HG02840 (cell line): ENCODE measurements around the gene CTSD.

Source experiments
- ATAC-seq: cut with Tn5 transposase; IDR thresholded peaks from one replicate; pipeline ENCODE4 v1.9.1; 2021; ENCODE audit warnings: mild to moderate bottlenecking, moderate library complexity, moderate number of reproducible peaks; ENCODE audit not compliant: unreplicated experiment, low FRiP score

The CTSD gene

DNA sequence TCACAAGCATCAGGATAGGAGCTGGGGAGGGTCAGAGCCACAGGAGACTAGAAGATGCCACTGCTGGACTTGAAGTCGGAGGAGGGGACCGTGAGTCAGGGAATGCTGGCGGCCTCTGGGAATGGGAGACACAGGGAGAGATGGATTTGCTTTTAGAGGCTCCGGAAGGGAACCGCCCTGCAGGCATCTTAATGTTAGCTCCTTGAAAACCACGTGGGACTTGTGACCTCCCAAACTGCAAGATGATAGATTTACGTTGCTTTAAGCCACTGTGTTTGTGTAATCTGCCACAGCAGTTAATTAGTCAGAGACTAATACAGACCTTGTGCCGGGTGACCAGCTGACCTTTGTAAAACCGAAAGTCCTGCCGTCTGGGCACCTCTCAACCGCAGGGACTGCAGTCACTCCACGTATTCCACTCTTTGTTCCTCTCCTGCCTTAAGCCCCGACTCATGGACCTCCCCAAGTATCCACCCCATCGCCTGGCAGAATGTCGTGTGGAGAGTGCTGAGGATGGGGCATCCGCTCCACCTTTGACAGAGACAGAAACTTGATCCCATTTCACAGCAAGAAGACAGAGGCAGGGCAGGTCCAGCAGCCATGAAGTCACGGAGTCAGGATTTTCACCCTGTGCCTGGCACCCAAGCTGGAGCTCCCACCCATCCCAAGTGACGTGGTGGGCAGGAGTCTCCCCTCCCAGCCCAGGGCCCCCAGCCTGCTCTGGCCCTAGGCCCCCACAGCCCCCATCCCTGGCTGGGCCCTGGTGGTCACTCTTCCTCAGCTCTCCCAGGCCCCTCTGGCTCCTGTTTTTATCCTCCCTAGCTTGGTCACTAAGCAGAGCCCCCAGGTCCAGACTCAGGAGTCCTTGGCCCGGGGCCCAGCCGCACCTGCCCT lies 19.4 kb upstream of the CTSD start:
- ATAC-seq, result no peak

DNA sequence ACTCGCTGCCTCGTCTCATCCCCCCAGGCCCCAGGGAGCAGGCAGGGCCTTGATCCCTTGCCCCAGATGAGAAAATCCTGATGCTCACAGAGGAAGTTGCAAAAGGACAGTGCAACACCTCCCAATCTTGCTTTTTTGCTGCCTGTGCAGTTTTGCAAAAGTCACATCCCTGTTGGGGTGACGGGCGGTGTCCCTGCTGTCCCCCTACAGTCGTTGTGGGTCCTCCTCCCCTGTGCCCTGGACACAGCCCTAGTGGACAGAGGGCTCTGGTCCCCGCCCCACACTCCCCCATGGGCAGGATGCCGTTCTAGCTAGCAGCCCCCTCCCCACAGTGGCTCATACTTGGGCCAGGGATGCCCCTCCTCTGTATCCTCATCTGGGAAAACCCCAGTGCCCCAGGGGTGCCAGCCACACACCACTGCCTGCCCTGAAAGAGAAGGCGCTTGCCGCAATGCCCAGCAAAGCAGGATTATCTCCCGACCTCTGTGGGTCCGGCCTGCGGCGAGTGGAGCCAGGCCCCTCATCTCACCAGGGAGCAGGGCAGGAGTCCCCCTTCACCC lies 18.4 kb upstream of the CTSD start:
- no peak for ATAC-seq

DNA sequence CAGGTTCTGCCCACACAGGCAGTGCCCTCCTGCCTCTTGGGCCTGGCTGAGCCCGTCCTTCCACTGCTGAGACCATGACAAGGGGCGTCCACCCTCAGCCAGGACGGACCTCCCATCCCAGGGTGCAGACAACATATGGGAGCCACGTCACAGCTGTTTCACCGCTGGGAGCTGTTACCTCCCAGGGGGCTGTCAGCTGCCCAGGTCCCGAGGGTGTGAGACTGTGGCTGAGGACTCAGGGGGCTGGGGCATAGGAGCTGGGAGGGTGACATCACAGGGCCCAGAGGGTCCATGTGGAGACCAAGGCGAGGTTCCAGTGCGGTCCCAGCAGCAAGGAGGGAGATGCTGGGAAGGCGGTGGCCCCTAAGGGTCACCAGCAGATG lies 17.9 kb upstream of the CTSD start:
- ATAC-seq, result no peak

DNA sequence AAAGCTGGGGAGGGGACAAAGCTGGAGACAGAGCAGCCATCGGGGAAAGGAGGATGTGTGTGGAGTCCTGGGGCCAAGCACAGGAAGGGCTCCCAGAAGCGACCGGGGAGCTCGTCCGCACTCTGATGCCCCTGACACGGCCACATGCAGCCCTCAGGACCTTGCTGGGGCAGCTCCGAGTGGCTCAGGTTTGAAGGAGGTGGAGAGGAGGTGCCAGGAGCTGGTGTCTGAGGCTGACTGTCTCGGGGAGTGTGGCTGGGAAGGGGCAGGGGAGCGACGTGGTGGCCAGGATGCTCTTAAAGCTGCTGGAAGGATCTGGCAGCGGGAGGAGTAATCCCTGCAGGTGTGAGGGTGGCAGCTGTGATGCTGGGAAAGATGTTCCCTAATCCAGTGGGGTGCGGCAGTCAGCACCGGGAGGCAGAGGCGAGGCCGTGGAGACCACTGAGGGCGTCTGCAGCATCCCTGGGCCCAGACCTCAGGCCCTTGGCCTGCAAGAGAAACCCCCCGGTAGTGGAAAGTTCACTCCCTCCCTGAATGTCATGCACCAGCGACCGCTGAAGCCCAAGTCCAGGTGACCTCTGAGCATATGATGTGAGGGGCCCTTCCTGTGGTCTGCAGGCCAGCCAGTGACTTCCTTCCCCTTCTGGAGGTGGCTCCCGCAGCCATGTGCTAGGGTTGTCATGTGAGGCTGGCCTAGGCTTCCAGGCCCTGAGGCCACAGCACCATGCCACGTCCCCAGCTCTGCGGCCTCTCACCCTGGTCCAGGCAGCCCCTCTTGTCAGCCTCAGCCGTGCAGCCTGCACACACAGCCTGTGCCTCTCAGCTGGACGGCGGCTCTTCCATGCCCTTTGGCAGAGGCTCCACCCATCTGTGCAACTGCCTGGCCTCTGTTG lies 17.2 kb upstream of the CTSD start:
- no peak for ATAC-seq

DNA sequence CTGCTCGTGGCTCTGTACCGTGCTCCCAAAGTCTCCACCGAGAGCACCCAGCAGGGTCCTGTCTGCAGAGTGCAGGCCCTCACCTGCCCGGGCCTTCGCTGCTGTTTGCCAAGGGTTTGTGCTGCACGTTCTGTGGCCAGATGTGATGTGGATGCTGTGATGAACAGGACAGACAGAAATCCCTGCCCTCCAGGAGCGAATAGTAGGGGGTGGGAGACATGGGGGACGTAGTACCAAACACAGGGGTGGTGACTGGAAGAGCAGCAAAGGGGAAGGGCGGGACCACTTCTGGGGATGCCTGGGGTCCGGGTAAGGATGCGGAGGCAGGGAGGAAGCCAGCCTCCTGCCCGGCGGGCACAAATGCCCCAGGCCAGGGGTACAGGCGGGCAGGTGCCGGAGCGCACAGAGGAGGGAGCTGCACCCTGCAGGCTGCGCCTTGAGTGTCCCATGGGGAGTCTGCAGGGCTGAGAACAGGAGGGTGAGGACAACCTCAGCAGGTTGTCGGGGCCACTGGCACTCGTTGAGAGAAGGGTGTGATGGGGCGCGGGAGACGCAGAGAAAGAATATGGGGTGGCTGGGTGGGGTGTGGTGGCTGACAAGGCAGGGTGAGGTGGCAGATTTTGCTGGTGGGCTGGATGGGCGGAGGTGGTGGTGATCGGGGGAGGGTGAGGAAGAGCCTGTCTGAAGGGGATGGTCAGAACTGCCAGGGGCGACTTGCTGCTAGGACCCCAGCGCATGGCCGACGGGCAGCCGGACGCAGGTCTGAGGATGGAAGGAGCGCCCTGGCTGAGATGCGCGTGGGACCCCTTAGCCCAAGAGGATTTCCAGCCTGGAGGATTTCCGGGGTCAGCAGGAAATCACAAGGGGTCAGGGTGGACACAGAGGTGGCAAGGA lies 16.3 kb upstream of the CTSD start:
- ATAC-seq, result no peak

DNA sequence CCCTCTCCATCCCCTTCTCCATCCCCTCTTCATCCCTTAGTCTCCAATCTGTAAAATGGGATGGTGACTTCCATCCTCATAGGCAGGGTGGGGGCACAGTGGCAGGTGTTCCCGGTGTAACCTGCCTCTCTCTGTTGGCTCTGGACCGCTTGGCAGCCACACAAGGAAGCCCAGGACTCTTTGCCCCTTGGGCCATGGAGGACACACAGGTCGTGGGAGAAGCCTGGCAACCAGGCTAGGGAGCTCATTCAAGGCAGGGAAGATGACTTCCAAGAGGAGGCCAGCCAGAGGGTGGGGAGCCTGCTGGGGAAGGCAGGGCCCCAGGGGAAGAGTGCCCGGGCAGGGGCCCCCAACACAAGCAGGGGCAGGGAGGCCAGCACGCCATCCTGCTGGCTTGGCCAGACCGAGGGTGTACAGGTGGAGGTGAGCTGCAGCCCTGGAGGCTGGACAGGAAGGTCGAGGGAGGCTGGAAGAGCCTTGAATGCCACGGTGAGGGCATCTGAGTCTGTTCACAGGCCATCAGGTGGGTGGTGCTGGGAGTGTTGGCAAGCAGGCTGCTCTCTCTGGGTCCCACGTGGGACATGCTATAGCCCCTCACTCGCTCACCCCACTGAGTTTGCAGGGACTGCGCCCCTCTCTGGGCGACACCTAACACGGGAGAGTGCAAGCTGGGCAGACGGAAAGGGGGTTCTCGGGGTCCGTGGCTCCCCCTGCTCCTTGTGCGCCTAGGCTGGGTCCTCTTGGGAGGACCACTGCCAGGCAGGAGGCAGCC lies 15.5 kb upstream of the CTSD start:
- ATAC-seq, result no peak

DNA sequence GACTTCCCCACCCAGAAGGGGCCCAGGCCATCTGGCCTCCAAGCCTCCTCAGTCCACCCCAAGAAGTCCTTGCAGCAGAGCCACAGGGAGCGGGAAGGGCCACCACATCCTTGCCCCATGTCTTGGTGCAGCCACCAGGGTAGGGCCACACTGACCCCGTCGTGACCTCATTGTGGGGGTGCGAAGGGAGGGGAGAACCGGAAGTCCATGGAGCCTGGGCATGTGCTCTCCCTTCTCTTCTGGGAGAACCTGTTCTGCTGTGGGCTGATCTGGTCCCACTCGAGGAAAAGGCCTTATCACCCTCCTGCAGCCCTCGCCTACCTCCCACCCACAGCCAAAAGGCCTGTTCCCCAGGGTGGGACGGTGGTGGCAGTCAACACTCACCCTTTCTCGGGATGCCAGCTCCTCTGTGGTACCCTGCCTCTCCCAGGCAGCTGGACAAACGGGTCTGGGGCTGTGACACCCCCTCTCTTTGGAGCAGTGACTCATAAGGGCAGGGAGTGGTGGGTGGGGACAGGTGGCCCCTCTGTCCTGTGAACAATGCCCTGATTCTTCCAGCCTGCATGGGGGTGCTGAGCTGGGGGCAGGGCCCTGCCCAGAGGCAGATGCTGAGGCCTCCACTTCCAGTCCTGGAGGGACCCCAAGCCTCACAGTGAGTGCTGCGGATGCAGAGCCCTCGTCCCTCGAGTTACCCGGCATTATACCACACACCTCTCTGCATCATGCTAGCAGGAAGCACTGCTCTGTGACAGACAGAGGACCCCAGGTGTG lies 14.6 kb upstream of the CTSD start:
- no peak for ATAC-seq

DNA sequence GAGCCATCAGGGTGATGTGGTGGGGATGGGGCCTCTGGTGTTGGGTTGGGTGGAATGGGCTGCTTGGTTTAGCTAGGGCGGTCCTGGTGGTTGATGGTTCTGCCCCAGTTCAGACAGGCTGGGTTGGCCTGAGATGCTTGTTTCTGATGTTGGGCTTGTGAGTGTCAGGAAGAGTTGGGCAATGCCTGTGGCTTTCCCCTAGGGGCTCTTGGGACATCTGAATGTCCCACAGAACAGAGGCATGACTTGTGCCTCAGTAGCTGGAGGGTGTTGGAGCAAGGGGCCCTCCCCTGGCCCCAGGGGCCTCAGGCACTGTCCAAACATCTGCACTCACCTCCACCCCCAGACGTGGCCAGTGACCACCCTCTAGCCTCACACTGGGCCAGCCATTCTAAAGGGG lies 14.0 kb upstream of the CTSD start:
- ATAC-seq, result no peak

DNA sequence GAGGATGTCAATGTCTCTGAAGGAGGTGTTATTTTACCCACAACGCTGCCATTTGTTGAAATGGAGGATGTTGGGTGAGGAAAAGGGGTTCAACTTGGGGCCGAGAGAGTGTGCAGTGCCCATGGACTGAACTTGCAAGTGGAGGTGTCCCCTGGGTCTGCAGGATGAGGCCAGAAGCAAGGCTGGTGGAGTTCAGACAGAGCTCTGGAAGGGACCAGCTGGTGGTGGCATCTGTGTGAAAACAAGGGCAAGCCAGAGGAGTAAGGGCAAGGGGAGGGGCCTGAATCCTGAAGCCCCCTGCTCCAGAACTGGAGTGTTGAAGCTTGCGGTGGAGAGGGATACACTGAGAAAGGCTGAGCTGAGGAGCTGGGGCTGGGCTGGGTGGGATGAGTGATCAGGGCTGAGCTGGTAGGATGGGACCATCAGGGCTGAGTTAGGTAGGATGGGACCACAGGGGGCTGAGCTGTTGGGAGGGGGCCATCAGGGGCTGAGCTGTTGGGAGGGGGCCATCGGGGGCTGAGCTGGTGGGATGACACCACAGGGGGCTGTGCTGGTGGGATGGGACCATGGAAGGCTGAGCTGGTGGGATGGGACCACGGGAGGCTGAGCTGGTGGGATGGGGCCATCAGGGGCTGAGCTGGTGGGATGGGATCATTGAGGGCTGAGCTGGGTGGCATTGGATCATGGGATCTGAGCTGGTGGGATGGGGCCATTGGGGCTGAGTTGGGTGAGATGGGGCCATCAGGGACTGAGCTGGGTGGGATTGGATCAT lies 13.4 kb upstream of the CTSD start:
- ATAC-seq, result no peak

DNA sequence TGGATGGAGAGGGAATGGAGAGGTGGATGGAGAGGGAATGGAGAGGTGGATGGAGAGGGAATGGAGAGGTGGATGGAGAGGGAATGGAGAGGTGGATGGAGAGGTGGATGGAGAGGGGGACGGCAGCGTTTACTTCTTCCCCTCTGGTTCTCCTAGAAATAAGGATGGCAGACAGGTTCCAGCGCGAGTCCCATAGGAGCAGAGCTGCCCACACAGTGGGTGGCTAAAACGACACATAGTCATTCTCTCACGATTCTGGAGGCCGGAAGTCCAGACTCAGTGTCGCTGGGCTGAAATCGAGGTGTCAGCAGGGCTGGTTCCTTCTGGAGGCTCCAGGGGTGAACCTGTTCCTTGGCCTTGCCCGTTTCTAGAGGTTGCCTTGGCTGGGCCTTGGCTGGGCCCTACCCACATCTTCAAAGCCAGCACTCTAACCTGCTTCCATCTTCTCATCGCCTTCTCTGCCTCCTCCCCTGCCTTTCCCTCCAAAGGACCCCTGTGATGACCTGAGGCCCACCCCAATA lies 12.7 kb upstream of the CTSD start:
- ATAC-seq, result no peak

DNA sequence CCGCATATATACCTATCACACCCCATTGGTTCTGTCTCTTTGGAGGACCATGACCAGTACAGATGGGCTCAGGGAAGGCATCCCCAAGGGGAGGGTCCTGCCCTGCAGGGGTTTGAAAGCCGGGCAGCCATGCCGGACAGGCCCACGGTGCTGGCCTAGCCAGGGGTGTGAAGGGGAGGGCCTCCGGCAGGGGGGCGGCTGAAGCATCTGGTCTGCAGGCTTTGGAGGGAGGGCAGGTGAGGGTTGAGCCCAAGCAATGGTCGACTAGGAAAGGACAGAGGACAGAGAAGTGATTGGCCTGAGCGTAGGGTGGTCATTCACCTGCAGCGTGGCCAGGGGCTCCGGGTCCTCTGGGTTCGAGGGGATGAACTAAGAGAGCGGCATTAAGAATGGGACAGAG lies 11.2 kb upstream of the CTSD start:
- no peak for ATAC-seq

DNA sequence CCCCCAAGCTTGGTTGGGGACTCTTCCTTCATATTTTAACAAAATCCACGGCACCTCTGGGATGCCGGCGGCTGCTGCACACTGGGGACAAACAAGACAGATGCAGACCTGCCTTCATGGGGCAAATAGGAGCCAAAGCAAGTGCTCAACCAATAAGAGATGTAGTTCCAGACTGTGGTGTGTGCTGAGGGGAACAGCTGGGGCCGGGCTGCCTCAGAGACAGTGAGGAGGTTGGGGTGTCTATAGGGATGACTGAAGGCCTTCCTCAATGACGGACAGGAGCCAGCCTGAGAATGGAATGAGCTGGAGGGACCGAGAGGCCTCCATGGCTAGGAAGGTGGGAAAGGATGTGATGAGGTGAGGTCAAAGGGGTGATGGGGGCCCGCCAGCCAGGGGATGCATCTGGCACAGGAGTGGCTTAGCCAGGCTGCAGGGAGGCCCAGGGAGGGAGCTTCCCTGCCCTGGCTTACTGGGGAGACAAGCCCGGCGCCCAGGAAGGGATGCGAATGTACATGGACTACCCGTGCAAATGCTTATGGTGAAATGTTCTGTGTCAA lies 10.3 kb upstream of the CTSD start:
- ATAC-seq, result no peak

DNA sequence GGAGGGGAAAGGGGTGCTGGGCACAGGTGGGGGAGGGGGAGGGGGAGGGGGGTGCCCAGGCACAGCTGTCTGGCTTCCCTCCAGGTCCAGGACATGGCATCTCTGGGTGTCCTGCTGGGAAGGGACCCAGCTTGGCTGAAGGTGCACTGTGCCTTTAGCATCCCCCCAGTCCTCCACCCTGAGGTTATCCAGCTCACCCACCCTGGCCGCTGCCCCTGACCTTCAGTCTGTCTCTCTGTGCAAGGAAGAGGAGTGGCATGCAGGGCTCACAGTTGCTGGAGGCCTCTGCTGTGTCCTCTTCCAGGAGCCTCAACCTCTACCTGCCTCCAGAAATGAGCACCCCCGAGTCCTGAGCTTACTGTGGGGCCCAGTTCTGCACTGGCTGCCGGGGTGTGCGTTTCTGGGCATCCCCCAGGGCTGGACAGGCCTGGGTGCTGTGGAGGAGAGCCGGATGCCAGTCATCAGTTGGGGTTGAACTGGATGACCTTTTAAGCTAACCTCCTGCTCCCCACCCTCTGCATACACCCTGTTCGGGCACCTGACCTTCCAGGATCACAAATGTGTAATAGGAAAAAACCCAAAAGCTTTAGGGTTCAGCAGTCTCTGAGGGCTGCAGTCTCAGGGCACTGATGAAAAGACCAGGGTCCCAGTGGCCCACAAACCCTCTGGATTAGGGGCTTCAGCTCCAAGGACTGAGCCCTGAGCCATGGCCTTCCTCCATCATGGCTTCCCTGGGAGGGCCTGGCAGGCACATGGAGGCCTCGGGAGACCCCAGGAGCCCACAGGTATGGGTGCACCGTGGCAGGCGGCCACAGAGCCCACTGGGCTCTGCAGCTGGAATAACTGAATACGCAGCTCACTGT lies 9.6 kb upstream of the CTSD start:
- ATAC-seq, result no peak

DNA sequence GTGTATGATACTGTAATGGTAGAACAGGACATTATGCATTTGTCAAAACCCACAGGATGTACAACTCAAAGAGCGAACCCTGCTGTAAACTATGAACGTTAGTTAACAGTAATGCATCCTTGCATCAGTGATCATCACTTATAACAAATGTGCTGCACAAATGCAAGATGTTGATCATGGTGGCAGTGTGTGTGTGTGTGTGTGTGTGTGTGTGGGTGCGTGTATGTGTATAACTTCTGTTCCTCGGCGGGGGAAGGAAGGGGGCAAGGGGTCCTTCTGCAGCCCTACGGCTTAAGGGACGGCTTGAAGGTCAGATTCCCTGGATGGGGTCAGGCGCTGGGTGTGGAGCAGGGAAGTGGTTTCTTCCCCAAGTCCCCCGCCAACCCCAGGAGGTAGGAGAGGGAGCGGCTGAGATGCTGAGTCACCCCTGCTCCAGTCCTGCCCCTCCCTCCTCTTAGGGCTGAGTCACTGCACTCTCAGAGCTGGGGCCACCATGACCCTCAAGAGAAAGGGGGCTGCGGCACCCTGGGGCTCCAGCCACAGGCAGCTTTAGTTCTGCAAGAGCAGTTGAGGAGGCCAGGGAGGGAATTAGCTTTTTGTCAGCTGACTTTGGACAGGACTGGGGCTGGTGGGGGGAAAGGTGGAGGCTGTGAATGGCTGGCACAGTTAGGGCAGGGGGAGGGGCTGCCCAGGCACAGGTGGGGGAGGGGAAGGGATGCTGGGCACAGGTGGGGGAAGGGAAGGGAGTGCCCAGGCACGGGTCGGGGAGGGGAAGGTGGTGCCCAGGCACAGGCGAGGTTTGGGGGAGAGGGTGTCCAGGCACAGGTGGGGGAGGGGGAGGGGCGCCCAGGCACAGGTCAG lies 8.8 kb upstream of the CTSD start:
- no peak for ATAC-seq

DNA sequence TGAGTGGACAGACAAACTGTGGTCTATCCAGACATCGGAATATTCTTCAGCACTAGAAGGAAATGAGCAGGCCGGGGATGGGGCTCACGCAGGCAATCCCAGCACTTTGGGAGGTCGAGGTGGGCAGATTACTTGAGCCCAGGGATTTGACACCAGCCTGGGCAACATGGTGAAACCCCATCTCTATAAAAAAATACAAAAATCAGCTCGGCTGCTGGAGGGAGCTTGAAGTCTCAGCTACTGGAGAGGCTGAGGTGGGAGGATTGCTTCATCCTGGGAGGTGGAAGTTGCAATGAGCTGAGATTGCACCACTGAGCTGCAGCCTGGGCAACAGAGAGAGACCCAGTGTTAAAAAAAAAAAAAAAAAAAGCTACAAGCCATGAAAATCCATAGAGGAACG lies 8.0 kb upstream of the CTSD start:
- ATAC-seq, result no peak

DNA sequence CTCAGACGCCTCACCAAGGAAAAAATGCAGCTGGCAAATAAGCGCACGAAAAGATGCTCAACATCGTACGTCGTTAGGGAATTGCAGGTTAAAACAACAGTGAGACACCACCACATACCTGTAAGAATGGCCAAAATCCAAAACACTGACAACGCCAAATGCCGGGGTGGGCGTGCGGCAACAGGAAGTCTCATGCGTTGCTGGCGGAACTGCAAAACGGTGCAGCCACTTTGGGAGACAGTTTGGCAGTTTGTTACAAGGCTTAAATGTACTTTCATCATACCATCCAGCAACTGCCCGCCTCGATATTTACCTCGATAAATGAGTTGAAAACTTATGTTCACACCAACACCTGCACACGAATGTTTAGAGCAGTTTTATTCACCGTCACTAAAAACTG lies 7.5 kb upstream of the CTSD start:
- no peak for ATAC-seq
